Thoracic aorta (tissue), 2 donors: ENCODE measurements around the gene ATP2C1. TPM values are rescaled to one million over a fixed set of nuclear protein-coding genes. Genes with fewer than 3 reads are reported as not detected.

Experiments
- ATAC-seq: fragments of 150-250 bp; one replicate; pipeline ENCODE4 v1.8.0; 2017; ENCODE audit warnings: low read depth; ENCODE audit not compliant: insufficient number of reproducible peaks, low FRiP score
- DNase-seq: peaks from one replicate; pipeline ENCODE4 v3.0.0-alpha.2; 2020; ENCODE audit warnings: low spot score
- H3K27ac ChIP-seq, 2 donors: fragments of 200-600 bp; sonication (generic); 1 replicate in 1 of 2; 2 replicates in 1 of 2; pipeline ENCODE4 v1.5.1; 2016; ENCODE audit warnings: mild to moderate bottlenecking in 2 of 2, moderate library complexity in 2 of 2
- H3K27me3 ChIP-seq: fragments of 200-600 bp; sonication (generic); replicated peaks from 2 replicates; pipeline ENCODE4 v1.6.0; 2016; ENCODE audit warnings: mild to moderate bottlenecking; ENCODE audit not compliant: insufficient read depth
- H3K36me3 ChIP-seq: fragments of 200-600 bp; sonication (generic); one replicate; pipeline ENCODE4 v1.5.1; 2016
- H3K4me1 ChIP-seq, 2 donors: fragments of 200-600 bp; sonication (generic); 1 replicate in 1 of 2; 2 replicates in 1 of 2; pipeline versions ENCODE4 v1.5.1 to v1.6.0; 2016; ENCODE audit warnings: low read depth in 2 of 2, mild to moderate bottlenecking in 1 of 2; ENCODE audit not compliant: control insufficient read depth in 1 of 2
- H3K4me3 ChIP-seq: fragments of 200-600 bp; sonication (generic); 2 replicates; pipeline ENCODE4 v1.5.1; 2016; ENCODE audit warnings: mild to moderate bottlenecking
- H3K9me3 ChIP-seq: fragments of 200-600 bp; sonication (generic); 2 replicates; pipeline ENCODE4 v1.5.1; 2016
- CTCF ChIP-seq: fragments of 200-600 bp; sonication (generic); IDR thresholded peaks from one replicate; pipeline ENCODE4 v1.5.1; 2019; ENCODE audit warnings: antibody characterized with exemption
- total RNA-seq, 2 donors: library from RNA; depleted of rRNA; stranded (reverse); fragments of >200 nt; gene quantifications; one replicate each; pipeline versions ENCODE4 v1.1.0 to v1.2.3, GENCODE V29; 2016

Gene ATP2C1
- total RNA-seq, 2 donors from 2014 or later, result 51.1 to 53.1 TPM

- H3K27me3 ChIP-seq, result no peaks in the 10 kb centered on the region
- H3K4me1 ChIP-seq, result no peaks in the 10 kb centered on the region
- H3K36me3 ChIP-seq, result no peaks in the 10 kb centered on the region
- peaks cover 4% of the 10 kb centered on the region for H3K9me3 ChIP-seq
- H3K4me3 ChIP-seq, result no peak overlapping the region
- no peak for DNase-seq
- ATAC-seq, result no peak
- no peak overlapping the region for H3K27ac ChIP-seq
- TF ChIP-seq CTCF, result no peak
Measured at GRCh38 chr3:131047582-131047981, 153.7 kb downstream of the ATP2C1 start.

- no peak for ATAC-seq
- H3K27me3 ChIP-seq, result no peaks in the 10 kb centered on the region
- no peak for TF ChIP-seq CTCF
- H3K9me3 ChIP-seq, result peaks cover 4% of the 10 kb centered on the region
- H3K4me3 ChIP-seq, result no peak overlapping the region
- no peaks in the 10 kb centered on the region for H3K36me3 ChIP-seq
- no peak for DNase-seq
- no peaks in the 10 kb centered on the region for H3K4me1 ChIP-seq
- H3K27ac ChIP-seq, result no peak overlapping the region
Measured at GRCh38 chr3:131048030-131048429, 154.1 kb downstream of the ATP2C1 start.

- TF ChIP-seq CTCF, result no peak
- no peaks in the 10 kb centered on the region for H3K36me3 ChIP-seq
- no peaks in the 10 kb centered on the region for H3K27me3 ChIP-seq
- no peaks in the 10 kb centered on the region for H3K4me1 ChIP-seq
- no peak for DNase-seq
- ATAC-seq, result no peak
- no peak overlapping the region for H3K27ac ChIP-seq
- no peak overlapping the region for H3K4me3 ChIP-seq
- H3K9me3 ChIP-seq, result no peaks in the 10 kb centered on the region
Measured at GRCh38 chr3:131050001-131050400, 156.1 kb downstream of the ATP2C1 start.

GRCh38 chr3:131053043-131053859 lies 159.4 kb downstream of the ATP2C1 start:
- ATAC-seq (no peak), DNase-seq (no peak)
- no peak for TF ChIP-seq CTCF
- Histone ChIP-seq H3K27me3 (no peaks in the 10 kb centered on the region), H3K9me3 (no peaks in the 10 kb centered on the region), H3K27ac (no peak overlapping the region), H3K4me3 (no peak overlapping the region), H3K4me1 (no peaks in the 10 kb centered on the region), H3K36me3 (no peaks in the 10 kb centered on the region)

Other genes with a start within 250 kb of the ATP2C1 start
- gene PIK3R4, start 147.3 kb upstream of the ATP2C1 start, total RNA-seq, result 10 to 100 TPM; 28.4 to 53.5 TPM
- gene ASTE1, start 132.7 kb downstream of the ATP2C1 start, total RNA-seq, result 1 to 10 TPM; 4.6 to 6.3 TPM
- gene NEK11, start 132.8 kb downstream of the ATP2C1 start, total RNA-seq, result 10 to 100 TPM in 1 of 2 donors, 1 to 10 TPM in 1; 1.8 to 10.3 TPM